HG02970 (cell line): ENCODE results near the gene FTO.
"Not testable (repeated sequence)": the region's sequence is repeated elsewhere in the genome, so short reads cannot be mapped to it uniquely, and the experiment has no call there.

ENCODE experiments used
- ATAC-seq: cut with Tn5 transposase; IDR thresholded peaks from one replicate; pipeline ENCODE4 v1.9.1; 2021; ENCODE audit warnings: mild to moderate bottlenecking, moderate library complexity, moderate number of reproducible peaks; ENCODE audit not compliant: unreplicated experiment, low FRiP score

The FTO gene

DNA sequence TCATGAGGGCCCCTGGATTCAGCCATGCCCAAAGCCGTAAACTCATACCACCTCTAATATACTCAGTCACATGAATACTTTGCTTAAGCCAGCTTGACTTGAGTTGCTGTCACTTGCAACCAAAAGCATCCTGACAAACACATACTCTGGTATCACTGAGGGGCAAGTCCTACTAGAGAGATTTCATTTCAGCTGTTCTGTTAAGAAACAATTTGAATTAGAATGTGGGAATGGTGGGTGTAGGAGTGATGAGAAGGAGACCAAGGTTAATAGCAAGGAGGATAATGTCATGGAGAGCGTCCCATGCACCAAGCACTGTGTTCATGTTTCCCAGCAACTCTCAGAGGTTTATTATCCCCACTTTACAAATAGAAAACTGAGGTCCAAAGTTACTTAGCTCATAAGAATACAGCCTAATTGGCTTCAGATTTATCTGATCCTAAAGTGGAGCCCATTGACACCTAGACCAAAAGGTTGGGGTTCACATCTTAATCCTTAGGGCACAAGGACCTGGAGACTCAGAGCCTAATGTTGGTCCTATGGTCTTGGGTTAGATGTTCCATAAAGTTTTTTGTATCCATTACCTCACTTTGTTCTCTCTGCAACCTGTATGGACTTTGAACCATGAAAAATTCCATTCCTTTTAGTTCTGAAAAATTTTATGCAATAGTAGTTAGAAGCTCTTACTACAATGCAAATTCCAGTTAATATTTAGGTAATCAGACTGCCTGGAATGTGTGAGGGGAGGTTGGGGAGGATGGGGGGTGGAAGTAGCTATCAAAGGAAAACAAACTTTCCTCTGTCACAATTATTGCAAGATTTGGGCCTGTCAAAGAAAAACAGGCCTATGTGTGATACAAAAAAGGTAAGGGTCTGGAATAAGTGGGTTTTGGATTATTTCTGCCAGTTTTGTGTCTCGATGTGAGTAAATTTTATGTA is 476.7 kb downstream of the FTO start:
- no peak for ATAC-seq

DNA sequence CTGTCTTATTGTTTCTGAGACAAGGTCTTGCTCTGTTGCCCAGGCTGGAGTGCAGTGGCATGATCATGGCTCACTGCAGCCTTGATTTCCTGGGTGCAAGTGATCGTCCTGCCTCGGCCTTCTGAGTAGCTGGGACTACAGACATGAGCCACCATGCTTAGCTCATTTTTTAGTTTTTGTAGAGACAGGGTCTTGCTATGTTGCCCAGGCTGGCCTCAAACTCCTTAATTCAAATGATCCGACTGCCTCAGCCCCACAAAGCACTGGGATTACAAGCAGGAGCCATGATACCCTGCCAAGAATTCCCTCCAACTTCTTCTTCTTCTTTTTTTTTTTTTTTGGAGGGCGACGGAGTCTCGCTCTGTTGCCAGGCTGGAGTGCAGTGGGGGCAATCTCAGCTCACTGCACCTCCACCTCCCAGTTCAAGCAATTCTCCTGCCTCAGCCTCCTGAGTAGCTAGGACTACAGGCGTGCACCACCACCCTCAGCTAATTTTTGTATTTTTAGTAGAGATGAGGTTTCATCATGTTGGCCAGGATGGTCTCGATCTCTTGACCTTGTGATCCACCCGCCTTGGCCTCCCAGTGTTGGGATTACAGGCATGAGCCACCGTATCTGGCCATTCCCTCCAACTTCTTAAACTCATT is 477.9 kb downstream of the FTO start:
- not testable (repeated sequence) for ATAC-seq

DNA sequence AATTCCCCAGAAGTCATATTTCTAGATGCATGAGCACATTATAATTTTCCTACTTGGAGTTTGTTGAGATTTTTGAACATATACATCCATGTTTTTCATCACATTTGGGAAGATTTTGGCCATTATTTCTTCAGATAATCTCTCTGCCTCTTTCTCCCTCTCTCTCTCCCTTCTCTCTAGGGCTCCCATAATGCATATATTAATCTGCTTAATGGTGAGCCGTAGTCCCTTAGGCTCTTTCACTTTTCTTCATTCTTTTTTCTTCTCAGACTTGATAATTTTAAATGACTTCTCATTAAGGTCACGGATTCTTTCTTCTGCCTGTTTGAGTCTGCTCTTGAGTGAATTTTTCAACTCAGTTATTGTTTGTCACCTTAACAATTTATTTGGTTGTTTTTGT is 481.1 kb downstream of the FTO start:
- no peak for ATAC-seq

DNA sequence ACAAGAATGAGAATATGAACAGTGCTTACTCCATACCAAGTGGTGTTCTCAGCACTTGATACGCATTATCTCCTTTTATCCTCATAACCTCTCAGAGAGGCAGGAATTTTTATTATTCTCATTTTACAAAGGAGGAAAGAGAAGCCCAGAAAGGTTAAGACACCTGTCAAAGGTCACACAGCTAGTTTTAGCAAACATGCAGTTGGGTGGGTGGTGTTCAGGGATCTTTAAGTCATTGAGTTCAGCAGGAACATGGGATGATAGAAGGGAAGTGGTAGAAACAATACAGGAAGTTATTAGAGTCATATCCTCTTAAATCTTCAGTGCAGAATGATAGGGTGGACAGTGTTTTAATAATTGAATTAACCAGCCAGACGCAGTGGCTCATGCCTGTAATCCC is 487.2 kb downstream of the FTO start:
- no peak for ATAC-seq

DNA sequence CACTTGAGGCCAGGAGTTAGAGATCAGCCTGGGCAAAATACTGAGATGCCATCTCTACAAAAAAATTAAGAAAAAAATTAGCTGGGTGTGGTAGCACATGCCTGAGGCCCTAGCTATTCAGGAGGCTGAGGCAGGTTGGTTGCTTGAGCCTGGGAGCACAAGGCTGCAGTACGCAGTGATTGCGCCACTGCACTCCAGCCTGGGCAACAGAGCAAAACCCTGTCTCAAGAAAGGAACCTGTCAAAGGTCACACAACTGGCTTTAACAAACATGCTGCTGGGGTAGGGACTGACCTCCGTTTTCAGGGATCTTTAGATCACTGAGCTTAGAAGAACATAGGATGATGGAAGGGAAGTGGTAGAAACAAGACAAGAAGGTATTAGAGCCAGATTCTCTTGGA is 487.6 kb downstream of the FTO start:
- no peak for ATAC-seq

DNA sequence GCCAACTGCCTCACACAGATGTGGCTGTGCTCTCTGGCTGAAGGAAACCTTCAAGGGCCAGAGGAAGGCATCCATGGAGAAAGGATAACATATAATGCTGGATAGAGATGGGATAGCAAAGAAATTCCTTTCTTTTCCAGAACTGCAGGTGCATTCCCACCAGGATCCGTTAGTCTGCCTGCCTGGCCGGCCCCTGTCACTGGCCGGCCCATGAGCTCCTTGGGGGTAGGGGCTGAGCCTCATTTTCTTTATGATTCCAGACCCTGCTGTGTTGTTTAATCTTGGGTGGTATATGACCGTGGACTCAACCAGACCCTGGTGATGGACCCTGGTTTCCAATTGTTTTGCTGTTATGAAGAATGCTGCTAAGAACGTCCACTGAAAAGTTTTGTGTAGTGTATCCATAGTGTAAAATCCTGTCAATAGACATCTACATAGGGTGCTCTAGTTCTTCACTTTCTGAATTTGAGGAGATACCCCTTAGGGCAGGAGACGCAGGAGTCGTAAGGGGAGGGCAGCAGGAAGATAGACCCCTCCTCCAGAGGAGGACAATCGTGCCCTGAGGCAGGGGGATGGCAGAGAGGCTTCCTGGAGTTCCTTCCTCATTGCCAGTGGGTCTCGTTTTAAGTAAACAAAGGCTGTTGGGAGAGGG is 489.2 kb downstream of the FTO start:
- ATAC-seq = no peak

DNA sequence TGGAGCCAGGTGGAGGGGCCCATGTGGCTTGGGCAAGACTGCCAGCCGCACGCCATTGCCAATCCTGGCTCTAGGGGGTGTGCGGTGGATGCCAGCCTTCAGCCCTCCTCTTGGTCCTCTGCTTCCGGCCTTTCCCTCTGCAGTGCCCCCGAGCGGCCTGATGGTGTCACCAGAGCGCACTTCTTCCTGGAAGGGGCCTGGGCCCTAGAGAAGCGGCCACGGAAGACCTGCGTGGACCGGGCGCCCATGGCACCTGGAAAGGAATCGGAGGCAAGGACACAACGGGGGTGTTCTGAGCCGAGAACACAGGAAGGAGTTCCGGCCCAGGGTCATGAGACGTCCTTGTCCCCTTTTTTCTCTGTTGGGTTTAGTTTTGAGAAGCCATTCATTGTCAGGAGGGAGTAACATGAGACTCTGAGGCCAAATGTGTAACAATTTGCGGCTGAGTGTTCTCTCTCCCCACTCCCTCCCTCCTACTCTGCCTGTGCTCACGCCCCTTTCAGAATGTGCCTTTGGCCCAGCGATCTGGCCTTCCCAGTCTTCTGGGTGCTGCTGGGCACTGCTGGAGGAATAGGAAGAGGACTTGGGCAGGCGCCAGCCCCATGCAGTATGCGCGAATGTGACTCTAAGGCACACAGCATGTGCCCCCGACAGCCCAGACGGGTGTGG is 489.8 kb downstream of the FTO start:
- peak; percentile 62 for ATAC-seq

DNA sequence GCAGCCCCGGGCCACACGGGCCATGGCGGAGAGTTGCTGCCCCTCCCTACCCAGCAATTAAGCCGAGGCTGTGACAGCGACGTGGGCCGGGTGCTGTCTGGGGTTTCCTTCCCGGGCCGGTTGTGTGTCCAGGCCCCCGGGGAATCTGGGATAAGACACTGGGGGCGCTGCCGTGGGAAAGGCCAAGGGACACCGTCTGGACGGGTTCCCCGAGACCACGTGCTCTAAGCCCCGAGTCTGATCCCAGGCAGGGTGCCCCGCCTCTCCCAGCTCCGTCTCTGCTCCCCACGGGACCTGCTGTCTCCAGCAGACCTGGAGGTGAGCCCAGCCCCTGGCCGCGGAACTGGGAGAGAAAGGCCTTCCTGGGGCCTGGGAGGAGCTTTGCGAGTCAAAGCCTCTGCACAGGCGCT is 490.4 kb downstream of the FTO start:
- no peak for ATAC-seq

DNA sequence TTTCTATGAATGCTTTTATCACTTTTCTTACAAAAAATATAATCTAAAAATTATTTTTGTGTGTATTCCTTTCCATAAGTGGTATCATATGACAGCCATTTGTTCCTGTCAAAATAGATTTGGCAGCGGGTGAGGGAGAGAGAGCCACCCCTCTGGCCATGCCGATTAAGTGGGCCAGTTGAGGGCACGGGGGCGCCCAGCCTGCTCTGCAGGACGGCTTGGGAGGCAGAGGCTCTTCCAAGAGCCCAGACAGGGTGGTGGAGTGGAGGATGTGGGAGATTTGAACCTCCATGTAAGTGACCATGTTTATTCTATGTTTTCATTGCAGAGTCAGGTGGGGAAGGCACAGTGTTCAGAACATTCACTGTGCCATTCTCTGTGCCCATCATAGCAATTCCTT is 493.8 kb downstream of the FTO start:
- no peak for ATAC-seq

DNA sequence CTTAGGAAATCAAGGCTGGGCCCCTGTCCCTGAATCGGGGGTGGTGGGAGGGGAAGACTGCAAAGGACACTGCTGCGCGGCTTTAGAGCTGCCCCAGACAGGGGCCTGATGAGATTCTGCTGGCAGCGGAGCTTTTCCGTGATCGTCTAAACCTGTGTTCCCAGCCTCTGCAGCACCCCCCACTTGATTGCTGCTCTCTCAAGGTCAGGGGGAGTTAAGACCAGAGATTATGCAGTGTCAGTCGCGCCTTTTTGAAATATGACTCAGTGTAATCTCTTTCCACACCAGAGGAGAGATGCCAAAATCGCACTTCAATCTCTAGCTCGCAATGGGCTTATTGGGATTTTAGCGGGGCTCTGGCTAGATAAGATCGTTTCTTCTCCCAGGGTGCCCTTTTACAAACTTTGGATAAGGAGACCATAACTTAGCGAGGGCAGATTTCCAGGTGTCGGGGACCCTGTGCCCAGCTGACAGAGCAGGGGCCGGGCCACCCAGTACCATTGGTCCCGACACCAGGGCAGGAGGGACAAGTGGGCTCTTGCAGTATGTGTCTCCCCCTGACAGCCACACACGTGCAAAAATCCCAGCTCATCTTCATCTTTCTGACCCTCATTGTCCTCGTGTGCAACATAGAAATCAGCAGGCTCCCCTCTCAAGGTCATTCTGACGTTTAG is 495.7 kb downstream of the FTO start:
- ATAC-seq = no peak

DNA sequence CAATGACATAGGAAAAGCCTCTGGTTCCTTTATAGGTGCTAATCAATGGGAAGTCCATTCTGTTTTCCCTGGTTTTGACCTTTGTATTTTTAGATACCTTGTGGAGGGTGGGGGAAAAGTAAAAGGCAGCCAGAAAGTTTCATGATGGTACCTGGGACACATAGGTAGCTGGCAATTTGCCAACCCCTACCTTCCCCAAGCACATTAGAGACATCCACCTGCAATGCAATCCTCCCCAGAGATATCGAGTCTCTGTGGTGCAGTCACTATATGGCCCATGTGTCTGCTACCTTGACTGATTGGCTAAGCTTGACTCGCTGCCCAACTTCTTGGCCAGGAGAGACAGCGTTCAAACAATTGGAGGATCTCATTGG is 496.2 kb downstream of the FTO start:
- ATAC-seq = no peak

DNA sequence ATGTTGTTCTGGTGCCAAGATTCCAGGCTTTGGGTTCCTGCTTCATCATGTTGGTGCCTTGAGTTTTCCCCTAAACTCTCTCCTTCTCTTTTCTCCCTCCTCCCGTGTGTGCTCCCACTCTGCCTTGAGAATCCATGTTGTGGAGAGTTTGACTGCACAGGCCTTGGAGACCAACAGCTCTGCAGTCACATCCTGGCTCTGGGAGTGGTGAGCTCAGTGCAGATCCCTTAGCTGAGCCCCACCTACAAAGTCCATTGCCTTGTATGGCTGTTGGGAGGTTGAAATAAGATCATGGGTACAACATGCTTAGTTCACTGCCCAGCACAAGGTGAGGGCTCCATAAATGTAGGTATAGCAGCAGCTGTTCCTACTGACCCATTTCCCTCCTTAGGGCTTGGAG is 496.8 kb downstream of the FTO start:
- no peak for ATAC-seq

DNA sequence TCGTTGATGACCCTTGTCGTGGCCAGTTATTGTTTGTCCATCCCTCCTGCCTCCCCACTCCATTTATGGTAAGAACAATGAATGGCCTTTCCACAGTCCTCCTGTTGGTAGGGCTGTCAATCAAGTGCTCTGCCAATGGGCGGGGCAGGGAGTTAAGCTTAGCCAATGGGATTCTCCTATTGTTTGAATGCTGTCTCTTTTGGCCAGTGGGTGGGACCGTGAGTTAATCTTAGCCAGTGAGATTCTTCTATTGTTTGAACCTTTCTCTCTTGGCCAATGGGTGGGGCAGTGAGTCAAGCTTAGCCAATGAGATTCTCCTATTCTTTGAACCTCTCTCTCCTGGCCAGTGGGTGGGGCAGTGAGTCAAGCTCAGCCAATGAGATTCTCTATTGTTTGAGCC is 497.2 kb downstream of the FTO start:
- ATAC-seq = no peak
